Body of pancreas (tissue), 4 donors: Measurements from ENCODE around the gene PRKCB.

Source experiments
- CTCF ChIP-seq, 7 experiments: fragments of 450-650 bp in 4 of 7; fragments of 200-600 bp in 3 of 7; sonication (generic) in 3 of 7; IDR thresholded peaks; one replicate each; pipeline ENCODE4 v1.5.1; 2016 to 2019; ENCODE audit warnings: antibody characterized with exemption in 7 of 7
- POLR2A ChIP-seq, 3 donors: fragments of 450-650 bp; IDR thresholded peaks; one replicate each; pipeline ENCODE4 v1.6.1; 2016; ENCODE audit warnings: antibody characterized with exemption in 3 of 3, mild to moderate bottlenecking in 2 of 3

- no peak for TF ChIP-seq CTCF (IDR thresholded peaks at IDR 0.05)
- no peak for TF ChIP-seq POLR2A (IDR thresholded peaks at IDR 0.05)
These were observed 333.1 kb downstream of the PRKCB start for GRCh38 chr16:24168856-24169255.
